HepG2 (cell line): Measurements from ENCODE around the gene TUBGCP3. TPM values are rescaled to one million over a fixed set of nuclear protein-coding genes. Genes with fewer than 3 reads are reported as not detected.

Source experiments
- ATAC-seq: fragments of 200-7000 bp; cut with Tn5 transposase; 3 replicates; pipeline ENCODE4 v1.9.1; 2020; ENCODE audit warnings: mild to moderate bottlenecking, moderate library complexity
- BruUV-seq: library from RNA; stranded (reverse); fragments of 400-500 nt; replicated peaks from 2 replicates; lab custom pipeline; 2021; lab: Mats Ljungman, UMichigan
- CTCF ChIA-PET: fragments of 300-600 bp; formaldehyde crosslinking; extraction: SDS; loops from one replicate; lab custom pipeline; 2021; ENCODE audit warnings: low total read pairs, inconsistent platforms, low intra/inter-chr PET ratio; lab: Yijun Ruan, JAX
- POLR2A ChIA-PET: fragments of 350-600 bp; sonication (Branson Sonifier 250); formaldehyde crosslinking; loops from one replicate; lab custom pipeline; 2020; ENCODE audit warnings: antibody characterized with exemption, inconsistent platforms; lab: Yijun Ruan, JAX
- DNase-seq: peaks from one replicate; pipeline ENCODE4 v3.0.0-alpha.2; 2015; ENCODE audit warnings: low spot score
- FAIRE-seq: peaks from 3 replicates; lab custom pipeline; 2011; peaks lifted over from hg19 to GRCh38; lab: Jason Lieb, UNC
- H2AFZ ChIP-seq: one replicate; pipeline ENCODE4 v1.6.1; 2011; ENCODE audit warnings: low read length, inconsistent platforms
- H3K27ac ChIP-seq: fragments of 300-600 bp; 3 replicates; pipeline ENCODE4 v1.8.0; 2011; ENCODE audit warnings: mixed run types, mild to moderate bottlenecking, mixed read lengths, low read length, inconsistent platforms; ENCODE audit not compliant: insufficient read depth; ENCODE audit errors: extremely low read length
- H3K27me3 ChIP-seq, 2 experiments: fragments of 200-600 bp in 1 of 2; 2 replicates in 1 of 2; 3 replicates in 1 of 2; pipeline versions ENCODE4 v1.6.0 to v1.8.0; 2011; ENCODE audit warnings: low read length in 2 of 2, mild to moderate bottlenecking in 2 of 2, moderate library complexity in 2 of 2, inconsistent platforms in 1 of 2; ENCODE audit not compliant: insufficient read depth in 2 of 2, control insufficient read depth in 1 of 2
- H3K36me3 ChIP-seq, 2 experiments: fragments of 200-600 bp in 1 of 2; replicated peaks in 1 of 2; 2 replicates in 1 of 2; 3 replicates in 1 of 2; pipeline versions ENCODE4 v1.5.1 to v1.8.0; 2011; ENCODE audit warnings: low read length in 2 of 2, inconsistent platforms in 1 of 2; ENCODE audit not compliant: insufficient read depth in 2 of 2, control insufficient read depth in 1 of 2
- H3K4me1 ChIP-seq: 2 replicates; pipeline ENCODE4 v1.5.1; 2012; ENCODE audit warnings: low read length, inconsistent platforms; ENCODE audit not compliant: insufficient read depth
- H3K4me2 ChIP-seq: 2 replicates; pipeline ENCODE4 v1.6.0; 2011; ENCODE audit warnings: low read depth, low read length, inconsistent platforms
- H3K4me3 ChIP-seq, 3 experiments: fragments of 200-600 bp in 1 of 3; sonication (generic), shearing (Covaris generic) in 1 of 3; replicated peaks in 1 of 3; 2 replicates each; pipeline ENCODE4 v1.5.1; 2011 to 2016; ENCODE audit warnings: low read length in 3 of 3, inconsistent platforms in 2 of 3, low read depth in 2 of 3, mild to moderate bottlenecking in 2 of 3, control low read depth in 1 of 3, mixed read lengths in 1 of 3; ENCODE audit not compliant: insufficient read depth in 1 of 3
- H3K79me2 ChIP-seq: one replicate; pipeline ENCODE4 v1.6.1; 2011; ENCODE audit warnings: low read length, inconsistent platforms; ENCODE audit not compliant: insufficient read depth
- H3K9ac ChIP-seq: 2 replicates; pipeline ENCODE4 v1.6.0; 2011; ENCODE audit warnings: mild to moderate bottlenecking, low read depth, low read length, inconsistent platforms; ENCODE audit not compliant: insufficient read depth
- H3K9me3 ChIP-seq: 2 replicates; pipeline ENCODE4 v1.5.1; 2012; ENCODE audit warnings: mild to moderate bottlenecking, low read length
- H4K20me1 ChIP-seq: 2 replicates; pipeline ENCODE4 v1.6.0; 2011; ENCODE audit warnings: inconsistent platforms, mild to moderate bottlenecking, low read length, moderate library complexity; ENCODE audit not compliant: insufficient read depth
- EZH2 ChIP-seq: conservative IDR thresholded peaks from 2 replicates; pipeline ENCODE4 v1.6.1; 2012; ENCODE audit warnings: mild to moderate bottlenecking, low read depth, low read length, moderate library complexity
- GFI1 ChIP-seq: sonication (generic); formaldehyde crosslinking; IDR thresholded peaks from 2 replicates; pipeline ENCODE4 v1.5.0; 2020; ENCODE audit warnings: missing genetic modification reagents, mild to moderate bottlenecking, borderline replicate concordance
- HCFC1 ChIP-seq: fragments of 150-350 bp; IDR thresholded peaks from 2 replicates; pipeline ENCODE4 v1.6.1; 2014; ENCODE audit warnings: low read depth, low read length
- KLF11 ChIP-seq: IDR thresholded peaks from 2 replicates; pipeline ENCODE4 v1.6.1; 2016; ENCODE audit warnings: missing compliant biosample characterization
- SP140L ChIP-seq: sonication (generic); formaldehyde crosslinking; IDR thresholded peaks from 2 replicates; pipeline ENCODE4 v1.4.0; 2020; ENCODE audit warnings: missing genetic modification reagents, borderline replicate concordance
- SRF ChIP-seq: IDR thresholded peaks from 2 replicates; pipeline ENCODE4 v1.6.1; 2011; ENCODE audit warnings: mild to moderate bottlenecking, low read depth, low read length, moderate library complexity
- SRSF9 ChIP-seq: fragments of 200-400 bp; formaldehyde crosslinking; IDR thresholded peaks from 2 replicates; pipeline ENCODE4 v1.6.1; 2018; ENCODE audit warnings: borderline replicate concordance, mild to moderate bottlenecking, low read depth, low read length; ENCODE audit not compliant: insufficient read depth, poor library complexity, severe bottlenecking
- TGIF2 ChIP-seq: IDR thresholded peaks from 2 replicates; pipeline ENCODE4 v1.6.1; 2016; ENCODE audit warnings: control low read depth, missing compliant biosample characterization
- WIZ ChIP-seq: sonication (generic); formaldehyde crosslinking; IDR thresholded peaks from 2 replicates; pipeline ENCODE4 v1.5.1; 2020; ENCODE audit warnings: mild to moderate bottlenecking, missing genetic modification reagents
- ZBTB25 ChIP-seq: IDR thresholded peaks from 2 replicates; pipeline ENCODE4 v1.6.1; 2018; ENCODE audit warnings: missing genetic modification reagents
- ZNF577 ChIP-seq: sonication (generic); formaldehyde crosslinking; IDR thresholded peaks from 2 replicates; pipeline ENCODE4 v1.4.0; 2020; ENCODE audit warnings: mild to moderate bottlenecking, low read depth, missing genetic modification reagents, borderline replicate concordance
- ZNF607 ChIP-seq: sonication (generic); formaldehyde crosslinking; IDR thresholded peaks from 2 replicates; pipeline ENCODE4 v1.5.1; 2020; ENCODE audit warnings: missing genetic modification reagents, mild to moderate bottlenecking, borderline replicate concordance
- ZNF703 ChIP-seq: sonication (generic); formaldehyde crosslinking; IDR thresholded peaks from 2 replicates; pipeline ENCODE4 v1.5.1; 2020; ENCODE audit warnings: missing genetic modification reagents, mild to moderate bottlenecking, moderate library complexity, borderline replicate concordance
- WGBS: methylation state at CpG from one replicate; pipeline ENCODE4 v1.1.6; 2017; ENCODE audit warnings: low lambda C conversion rate; 5-methylcytosine and 5-hydroxymethylcytosine counted together
- in situ Hi-C: cut with HindIII; loops from 2 replicates; pipeline ENCODE4 v1.10.0; 2017; ENCODE audit warnings: low pct_unique_long_range_greater_than_20kb; ENCODE audit not compliant: extremely low pct_ligation_motif_present
- intact Hi-C: fragments of 100-400 bp; cut with micrococcal nuclease; formaldehyde crosslinking; loops from one replicate; pipeline ENCODE4 v1.10.0; 2022; ENCODE audit not compliant: unreplicated experiment
- polyA plus RNA-seq, 8 experiments: library from polyadenylated mRNA; depleted of rRNA in 3 of 8; stranded (reverse) in 7 of 8; unstranded in 1 of 8; fragments of >200 nt; fragmentation: Illumina TruSeq in 4 of 8; extraction: Trizol in 4 of 8; gene quantifications; 2 replicates each; pipeline versions ENCODE4 v1.2.1 to v1.2.3, GENCODE V29; 2011 to 2016; ENCODE audit warnings: low read depth in 4 of 8, missing spikeins in 1 of 8, mixed read lengths in 1 of 8; ENCODE audit not compliant: insufficient read depth in 1 of 8
- total RNA-seq, 5 experiments: library from RNA; depleted of rRNA; stranded (reverse); fragments of >200 nt; fragmentation: Illumina TruSeq; extraction: Trizol; gene quantifications; 2 replicates each; pipeline ENCODE4 v1.2.3, GENCODE V29; 2016; ENCODE audit warnings: low read depth in 1 of 5
- TF ChIP-seq, protein P1 (sequence below): sonication (generic); formaldehyde crosslinking; IDR thresholded peaks from 2 replicates; pipeline ENCODE4 v1.8.0; 2022; ENCODE audit warnings: missing genetic modification reagents, mild to moderate bottlenecking, moderate library complexity, borderline replicate concordance
- TF ChIP-seq, protein P2 (sequence below): sonication (generic); formaldehyde crosslinking; IDR thresholded peaks from 2 replicates; pipeline ENCODE4 v1.4.0; 2020; ENCODE audit warnings: mild to moderate bottlenecking, missing genetic modification reagents
- TF ChIP-seq, protein P3 (sequence below): sonication (generic); formaldehyde crosslinking; IDR thresholded peaks from 2 replicates; pipeline ENCODE4 v1.4.0; 2020; ENCODE audit warnings: missing genetic modification reagents, borderline replicate concordance

TUBGCP3 gene
- total and polyA plus RNA-seq, 2 of the 13 experiments (the other 11 are each of a cell fraction or from before 2014, with no cell fraction given), result 12.6 to 15.5 TPM

DNA sequence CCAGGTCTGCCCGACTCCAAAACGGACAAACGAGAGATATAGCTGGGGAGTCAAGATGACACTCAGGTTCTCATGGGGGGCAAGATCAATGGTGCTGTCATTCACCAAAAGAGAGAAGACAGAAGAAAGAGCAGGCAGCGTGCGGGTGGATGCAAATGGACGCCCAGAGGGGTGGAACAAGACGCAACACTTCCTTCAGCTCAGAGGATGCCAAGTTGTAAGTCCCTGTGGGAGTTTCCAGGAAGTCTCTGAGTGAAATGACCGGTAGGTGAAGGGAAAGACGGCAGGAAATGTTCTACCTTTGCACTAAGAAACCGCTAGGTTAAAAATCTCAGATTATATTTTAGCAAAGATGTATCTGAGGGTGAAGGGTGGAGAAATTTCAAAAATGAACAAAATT, 26.5 kb downstream of the TUBGCP3 start:
- Histone ChIP-seq H4K20me1 (no peaks in the 10 kb centered on the region), H3K9ac (no peak overlapping the region), H3K9me3 (no peaks in the 10 kb centered on the region), H3K4me2 (no peak overlapping the region), H3K36me3 (peaks cover 14 to 54% of the 10 kb centered on the region in 2 experiments), H3K27me3 (no peaks in the 10 kb centered on the region), H2AFZ (no peak overlapping the region), H3K79me2 (peaks cover 11% of the 10 kb centered on the region), H3K27ac (no peak overlapping the region), H3K4me1 (peaks cover 9% of the 10 kb centered on the region), H3K4me3 (no peak overlapping the region)
- DNase-seq (no peak), FAIRE-seq (no peak), ATAC-seq (no peak)
- POLR2A ChIA-PET, result no interaction called here
- TF ChIP-seq, protein P1, sequence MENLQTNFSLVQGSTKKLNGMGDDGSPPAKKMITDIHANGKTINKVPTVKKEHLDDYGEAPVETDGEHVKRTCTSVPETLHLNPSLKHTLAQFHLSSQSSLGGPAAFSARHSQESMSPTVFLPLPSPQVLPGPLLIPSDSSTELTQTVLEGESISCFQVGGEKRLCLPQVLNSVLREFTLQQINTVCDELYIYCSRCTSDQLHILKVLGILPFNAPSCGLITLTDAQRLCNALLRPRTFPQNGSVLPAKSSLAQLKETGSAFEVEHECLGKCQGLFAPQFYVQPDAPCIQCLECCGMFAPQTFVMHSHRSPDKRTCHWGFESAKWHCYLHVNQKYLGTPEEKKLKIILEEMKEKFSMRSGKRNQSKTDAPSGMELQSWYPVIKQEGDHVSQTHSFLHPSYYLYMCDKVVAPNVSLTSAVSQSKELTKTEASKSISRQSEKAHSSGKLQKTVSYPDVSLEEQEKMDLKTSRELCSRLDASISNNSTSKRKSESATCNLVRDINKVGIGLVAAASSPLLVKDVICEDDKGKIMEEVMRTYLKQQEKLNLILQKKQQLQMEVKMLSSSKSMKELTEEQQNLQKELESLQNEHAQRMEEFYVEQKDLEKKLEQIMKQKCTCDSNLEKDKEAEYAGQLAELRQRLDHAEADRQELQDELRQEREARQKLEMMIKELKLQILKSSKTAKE (CRISPR knock-in tag), result no peak
- TF ChIP-seq, protein P2, sequence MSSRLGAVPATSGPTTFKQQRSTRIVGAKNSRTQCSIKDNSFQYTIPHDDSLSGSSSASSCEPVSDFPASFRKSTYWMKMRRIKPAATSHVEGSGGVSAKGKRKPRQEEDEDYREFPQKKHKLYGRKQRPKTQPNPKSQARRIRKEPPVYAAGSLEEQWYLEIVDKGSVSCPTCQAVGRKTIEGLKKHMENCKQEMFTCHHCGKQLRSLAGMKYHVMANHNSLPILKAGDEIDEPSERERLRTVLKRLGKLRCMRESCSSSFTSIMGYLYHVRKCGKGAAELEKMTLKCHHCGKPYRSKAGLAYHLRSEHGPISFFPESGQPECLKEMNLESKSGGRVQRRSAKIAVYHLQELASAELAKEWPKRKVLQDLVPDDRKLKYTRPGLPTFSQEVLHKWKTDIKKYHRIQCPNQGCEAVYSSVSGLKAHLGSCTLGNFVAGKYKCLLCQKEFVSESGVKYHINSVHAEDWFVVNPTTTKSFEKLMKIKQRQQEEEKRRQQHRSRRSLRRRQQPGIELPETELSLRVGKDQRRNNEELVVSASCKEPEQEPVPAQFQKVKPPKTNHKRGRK (CRISPR knock-in tag), result no peak
- TF ChIP-seq SRF, result no peak
- no peak for TF ChIP-seq TGIF2 (CRISPR knock-in tag)
- TF ChIP-seq SRSF9, result no peak
- TF ChIP-seq EZH2, result no peak
- TF ChIP-seq, protein P3, sequence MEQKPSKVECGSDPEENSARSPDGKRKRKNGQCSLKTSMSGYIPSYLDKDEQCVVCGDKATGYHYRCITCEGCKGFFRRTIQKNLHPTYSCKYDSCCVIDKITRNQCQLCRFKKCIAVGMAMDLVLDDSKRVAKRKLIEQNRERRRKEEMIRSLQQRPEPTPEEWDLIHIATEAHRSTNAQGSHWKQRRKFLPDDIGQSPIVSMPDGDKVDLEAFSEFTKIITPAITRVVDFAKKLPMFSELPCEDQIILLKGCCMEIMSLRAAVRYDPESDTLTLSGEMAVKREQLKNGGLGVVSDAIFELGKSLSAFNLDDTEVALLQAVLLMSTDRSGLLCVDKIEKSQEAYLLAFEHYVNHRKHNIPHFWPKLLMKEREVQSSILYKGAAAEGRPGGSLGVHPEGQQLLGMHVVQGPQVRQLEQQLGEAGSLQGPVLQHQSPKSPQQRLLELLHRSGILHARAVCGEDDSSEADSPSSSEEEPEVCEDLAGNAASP (CRISPR knock-in tag), result no peak
- TF ChIP-seq ZNF703 (CRISPR knock-in tag), result no peak
- no peak for TF ChIP-seq HCFC1
- TF ChIP-seq KLF11 (CRISPR knock-in tag), result no peak
- TF ChIP-seq SP140L (CRISPR knock-in tag), result no peak
- no peak for TF ChIP-seq ZBTB25 (CRISPR knock-in tag)
- TF ChIP-seq ZNF577 (CRISPR knock-in tag), result no peak
- no peak for TF ChIP-seq WIZ
- no peak for TF ChIP-seq ZNF607 (CRISPR knock-in tag)
- TF ChIP-seq GFI1, result no peak
- CTCF ChIA-PET, result no interaction called here
- in situ Hi-C loops (no loop called here), intact Hi-C loops (loop anchor here (5.0 kb wide), 1 partner anchor 36 kb away; no protein-coding TSS in a partner anchor)
- no TSS peak for BruUV-seq
- WGBS, result 93% methylated on average over 10 of the region's 10 CpGs
